HCT116 (cell line): ENCODE data around the gene NUMB. TPM values are rescaled to one million over a fixed set of nuclear protein-coding genes. Genes with fewer than 3 reads are reported as not detected.
"Not testable (repeated sequence)": the region's sequence is repeated elsewhere in the genome, so short reads cannot be mapped to it uniquely, and the experiment has no call there.

Experiments
- ATAC-seq: fragments of 200-7000 bp; cut with Tn5 transposase; 2 replicates; pipeline ENCODE4 v1.9.1; 2020; ENCODE audit warnings: mild to moderate bottlenecking, moderate library complexity
- BruUV-seq: library from RNA; stranded (reverse); fragments of 400-500 nt; replicated peaks from 2 replicates; lab custom pipeline; 2021; lab: Mats Ljungman, UMichigan
- CTCF ChIA-PET: fragments of 300-600 bp; sonication (Branson Sonifier 250); formaldehyde crosslinking; loops from one replicate; lab custom pipeline; 2021; ENCODE audit warnings: antibody characterized with exemption; lab: Charles Lee
- POLR2A ChIA-PET: fragments of 300-600, 350-600 bp; sonication (Branson Sonifier 250); formaldehyde crosslinking; loops from one replicate; lab custom pipeline; 2021; ENCODE audit warnings: antibody characterized with exemption; lab: Charles Lee
- RAD21 ChIA-PET, 2 experiments: fragments of 300-600 bp; sonication (Branson Sonifier 250); formaldehyde crosslinking; loops; one replicate each; lab custom pipeline; 2023; ENCODE audit warnings: low total read pairs in 2 of 2; ENCODE audit not compliant: uncharacterized antibody in 2 of 2, unreplicated experiment in 2 of 2, low non-redundant PET in 1 of 2; lab: Charles Lee
- DNase-seq: peaks from one replicate; pipeline ENCODE4 v3.0.0-alpha.2; 2010; ENCODE audit warnings: low read depth, low spot score
- H2AFZ ChIP-seq: fragments of 200-600 bp; shearing (Covaris generic), sonication (generic); 2 replicates; pipeline ENCODE4 v1.6.1; 2017; ENCODE audit warnings: low read depth, mixed run types, mixed read lengths, antibody characterized with exemption, low read length; ENCODE audit not compliant: poor library complexity, severe bottlenecking
- H3K27ac ChIP-seq: 2 replicates; pipeline ENCODE4 v1.5.1; 2012; ENCODE audit warnings: low read depth, low read length
- H3K27me3 ChIP-seq: fragments of 200-600 bp; sonication (generic); 2 replicates; pipeline ENCODE4 v1.6.1; 2016; ENCODE audit warnings: mixed run types, low read length, mixed read lengths; ENCODE audit not compliant: insufficient read depth
- H3K36me3 ChIP-seq, 2 experiments: fragments of 200-500 bp in 1 of 2; fragments of 200-600 bp in 1 of 2; sonication (Bioruptor generic) in 1 of 2; sonication (generic) in 1 of 2; 2 replicates each; pipeline versions ENCODE4 v1.5.1 to v1.6.1; 2014 to 2016; ENCODE audit warnings: low read length in 2 of 2, inconsistent platforms in 1 of 2, mixed read lengths in 1 of 2, mixed run types in 1 of 2; ENCODE audit not compliant: insufficient read depth in 2 of 2, control insufficient read depth in 1 of 2
- H3K4me1 ChIP-seq, 2 experiments: fragments of 200-600 bp in 1 of 2; sonication (generic) in 1 of 2; 2 replicates each; pipeline versions ENCODE4 v1.5.1 to v1.6.1; 2012 to 2017; ENCODE audit warnings: low read length in 2 of 2, inconsistent platforms in 1 of 2, mild to moderate bottlenecking in 1 of 2, mixed read lengths in 1 of 2, mixed run types in 1 of 2, moderate library complexity in 1 of 2; ENCODE audit not compliant: insufficient read depth in 2 of 2, control insufficient read depth in 1 of 2
- H3K4me2 ChIP-seq: fragments of 200-600 bp; sonication (generic); 2 replicates; pipeline ENCODE4 v1.6.1; 2017; ENCODE audit warnings: mixed run types, low read length, mixed read lengths
- H3K4me3 ChIP-seq, 2 experiments: fragments of 200-600 bp in 1 of 2; sonication (generic) in 1 of 2; replicated peaks in 1 of 2; 2 replicates each; pipeline ENCODE4 v1.5.1; 2011 to 2016; ENCODE audit warnings: low read length in 2 of 2, control low read depth in 1 of 2, low read depth in 1 of 2, mild to moderate bottlenecking in 1 of 2, mixed read lengths in 1 of 2, mixed run types in 1 of 2
- H3K79me2 ChIP-seq: fragments of 200-600 bp; sonication (generic); 2 replicates; pipeline ENCODE4 v1.6.1; 2017; ENCODE audit warnings: mild to moderate bottlenecking, mixed run types, low read length, moderate library complexity, mixed read lengths; ENCODE audit not compliant: insufficient read depth
- H3K9ac ChIP-seq: fragments of 200-600 bp; sonication (generic); 2 replicates; pipeline ENCODE4 v1.6.1; 2016; ENCODE audit warnings: low read length, mixed read lengths
- H3K9me2 ChIP-seq: fragments of 200-600 bp; sonication (generic), shearing (Covaris generic); 2 replicates; pipeline ENCODE4 v1.6.1; 2017; ENCODE audit warnings: mixed run types, mild to moderate bottlenecking, moderate library complexity; ENCODE audit not compliant: insufficient read depth
- H3K9me3 ChIP-seq, 2 experiments: fragments of 200-500 bp in 1 of 2; fragments of 200-600 bp in 1 of 2; sonication (Bioruptor generic) in 1 of 2; sonication (generic) in 1 of 2; 2 replicates each; pipeline ENCODE4 v1.6.1; 2014 to 2017; ENCODE audit warnings: low read length in 2 of 2, mixed read lengths in 2 of 2, inconsistent platforms in 1 of 2, low read depth in 1 of 2, mild to moderate bottlenecking in 1 of 2, mixed run types in 1 of 2, moderate library complexity in 1 of 2; ENCODE audit not compliant: control insufficient read depth in 1 of 2, insufficient read depth in 1 of 2
- H4K20me1 ChIP-seq: fragments of 200-600 bp; sonication (generic), shearing (Covaris generic); 2 replicates; pipeline ENCODE4 v1.6.1; 2017; ENCODE audit warnings: mixed run types, mild to moderate bottlenecking, moderate library complexity; ENCODE audit not compliant: insufficient read depth
- ATF3 ChIP-seq: IDR thresholded peaks from 2 replicates; pipeline ENCODE4 v1.6.1; 2012
- CBX3 ChIP-seq: IDR thresholded peaks from 2 replicates; pipeline ENCODE4 v1.6.1; 2012; ENCODE audit warnings: low read depth
- CEBPB ChIP-seq: IDR thresholded peaks from 2 replicates; pipeline ENCODE4 v1.6.1; 2012; ENCODE audit warnings: low read depth
- CTCF ChIP-seq, 3 experiments: fragments of 200-600 bp in 1 of 3; sonication (generic) in 1 of 3; IDR thresholded peaks in 2 of 3; conservative IDR thresholded peaks in 1 of 3; 2 replicates each; pipeline ENCODE4 v1.5.1; 2012 to 2017; ENCODE audit warnings: low read depth in 2 of 3, low read length in 2 of 3, antibody characterized with exemption in 1 of 3, borderline replicate concordance in 1 of 3, control low read depth in 1 of 3, mild to moderate bottlenecking in 1 of 3, mixed read lengths in 1 of 3, mixed run types in 1 of 3, moderate library complexity in 1 of 3; ENCODE audit not compliant: insufficient read depth in 1 of 3
- ELF1 ChIP-seq: IDR thresholded peaks from 2 replicates; pipeline ENCODE4 v1.6.1; 2012; ENCODE audit warnings: low read depth, borderline replicate concordance
- EZH2 ChIP-seq: fragments of 200-600 bp; sonication (generic); IDR thresholded peaks from 2 replicates; pipeline ENCODE4 v1.6.1; 2017; ENCODE audit warnings: antibody characterized with exemption, mixed run types
- EZH2phosphoT487 ChIP-seq: fragments of 200-600 bp; IDR thresholded peaks from 2 replicates; pipeline ENCODE4 v1.6.1; 2018; ENCODE audit warnings: antibody characterized with exemption, borderline replicate concordance
- FOSL1 ChIP-seq: IDR thresholded peaks from 2 replicates; pipeline ENCODE4 v1.6.1; 2012; ENCODE audit warnings: low read depth
- JUND ChIP-seq: IDR thresholded peaks from 2 replicates; pipeline ENCODE4 v1.6.1; 2012
- MAX ChIP-seq: IDR thresholded peaks from 2 replicates; pipeline ENCODE4 v1.6.1; 2012
- POLR2A ChIP-seq: IDR thresholded peaks from 2 replicates; pipeline ENCODE4 v1.7.0; 2011; ENCODE audit warnings: borderline replicate concordance; ENCODE audit not compliant: insufficient read depth, insufficient read length; ENCODE audit errors: extremely low read depth
- POLR2AphosphoS5 ChIP-seq: IDR thresholded peaks from 2 replicates; pipeline ENCODE4 v1.6.1; 2011; ENCODE audit warnings: mild to moderate bottlenecking, low read depth, low read length, moderate library complexity
- RAD21 ChIP-seq: IDR thresholded peaks from 2 replicates; pipeline ENCODE4 v1.6.1; 2012; ENCODE audit warnings: low read depth, mild to moderate bottlenecking
- REST ChIP-seq: IDR thresholded peaks from 2 replicates; pipeline ENCODE4 v1.6.1; 2012; ENCODE audit warnings: low read depth
- SIN3A ChIP-seq: IDR thresholded peaks from 2 replicates; pipeline ENCODE4 v1.6.1; 2012; ENCODE audit warnings: low read depth
- SRF ChIP-seq: IDR thresholded peaks from 2 replicates; pipeline ENCODE4 v1.6.1; 2012; ENCODE audit warnings: low read depth
- ZFX ChIP-seq: fragments of 450-650 bp; IDR thresholded peaks from 2 replicates; pipeline ENCODE4 v1.6.1; 2017
- ZNF274 ChIP-seq: fragments of 200-500 bp; sonication (Bioruptor generic); IDR thresholded peaks from 2 replicates; pipeline ENCODE4 v1.6.1; 2014; ENCODE audit warnings: mild to moderate bottlenecking, low read depth, low read length, inconsistent platforms
- intact Hi-C: fragments of 100-400 bp; cut with micrococcal nuclease; formaldehyde crosslinking; loops from 2 replicates; pipeline ENCODE4 v1.10.0; 2022
- total RNA-seq: library from RNA; stranded (reverse); gene quantifications from one replicate; pipeline ENCODE4 v1.2.1, GENCODE V29; 2021; ENCODE audit not compliant: unreplicated experiment

The NUMB gene
- total RNA-seq, 1 experiment from 2014 or later, result 43.0 TPM

GRCh38 chr14:73386342-73386741, 72.0 kb downstream of the NUMB start:
- Histone ChIP-seq H3K4me3 (no peak overlapping the region), H3K79me2 (no peaks in the 10 kb centered on the region; the same call in 1 of the 2 replicates), H4K20me1 (no peaks in the 10 kb centered on the region), H3K9me2 (no peaks in the 10 kb centered on the region), H3K9ac (no peak overlapping the region), H2AFZ (no peak overlapping the region), H3K27me3 (no peaks in the 10 kb centered on the region), H3K27ac (no peak overlapping the region), H3K4me1 (peaks cover 0 to 5% of the 10 kb centered on the region in 2 experiments; a peak in 1 of 4 replicates), H3K4me2 (no peak overlapping the region), H3K9me3 (no peaks in the 10 kb centered on the region), H3K36me3 (no peaks in the 10 kb centered on the region)
- no peak for TF ChIP-seq EZH2
- no peak for TF ChIP-seq ELF1
- no peak for TF ChIP-seq CEBPB
- TF ChIP-seq EZH2phosphoT487, result no peak
- TF ChIP-seq ATF3, result no peak
- TF ChIP-seq SRF, result no peak
- TF ChIP-seq ZFX, result no peak
- TF ChIP-seq CBX3, result no peak
- TF ChIP-seq RAD21, result no peak
- TF ChIP-seq MAX, result no peak
- TF ChIP-seq CTCF (IDR thresholded peaks at IDR 0.05 in 2 of 3, conservative IDR thresholded peaks at IDR 0.05 in 1 of 3; ENCODE audit: borderline replicate concordance in 1 of 3, insufficient read depth in 1 of 3, low read depth in 2 of 3, low read length in 2 of 3), result no peak
- no peak for TF ChIP-seq POLR2A
- TF ChIP-seq SIN3A, result no peak
- no peak for TF ChIP-seq JUND
- no peak for TF ChIP-seq FOSL1
- no peak for TF ChIP-seq POLR2AphosphoS5
- TF ChIP-seq REST, result no peak
- TF ChIP-seq ZNF274, result no peak
- POLR2A ChIA-PET, result no interaction called here
- BruUV-seq, result no TSS peak
- CTCF ChIA-PET, result no interaction called here
- no peak for DNase-seq
- RAD21 ChIA-PET, result no interaction called here
- intact Hi-C loops, result no loop called here
- no peak for ATAC-seq

- H3K36me3 ChIP-seq, H2AFZ ChIP-seq, H3K9me2 ChIP-seq, H3K79me2 ChIP-seq, H3K9me3 ChIP-seq, H3K27ac ChIP-seq, POLR2A ChIA-PET, H3K4me3 ChIP-seq, H4K20me1 ChIP-seq, DNase-seq, BruUV-seq, H3K27me3 ChIP-seq, intact Hi-C loops, ATAC-seq, H3K4me1 ChIP-seq, H3K9ac ChIP-seq, H3K4me2 ChIP-seq: not testable (repeated sequence)
- ChIA-PET CTCF (interaction anchor here (1.7 kb wide), 1 partner anchor 16 kb away, joined by 5 read pairs; no protein-coding TSS in a partner anchor), RAD21 (interaction anchor here in 1 of 2 experiments (0.7 kb wide), 1 partner anchor 110 kb away, joined by 3 read pairs; no protein-coding TSS in a partner anchor)
These were observed 73.3 kb downstream of the NUMB start for GRCh38 chr14:73385021-73385420.
